GM12892 (cell line): ENCODE data around the gene TAS2R8.

Experiments
- POLR2A ChIP-seq: IDR thresholded peaks from 2 replicates; pipeline ENCODE4 v1.6.1; 2011; ENCODE audit warnings: low read depth, low read length, control low read depth
- POLR2AphosphoS5 ChIP-seq: IDR thresholded peaks from 2 replicates; pipeline ENCODE4 v1.6.1; 2011; ENCODE audit warnings: low read depth, low read length, control low read depth
- TAF1 ChIP-seq: IDR thresholded peaks from 2 replicates; pipeline ENCODE4 v1.6.1; 2011; ENCODE audit warnings: low read depth, mild to moderate bottlenecking, control low read depth, low read length, borderline replicate concordance

DNA sequence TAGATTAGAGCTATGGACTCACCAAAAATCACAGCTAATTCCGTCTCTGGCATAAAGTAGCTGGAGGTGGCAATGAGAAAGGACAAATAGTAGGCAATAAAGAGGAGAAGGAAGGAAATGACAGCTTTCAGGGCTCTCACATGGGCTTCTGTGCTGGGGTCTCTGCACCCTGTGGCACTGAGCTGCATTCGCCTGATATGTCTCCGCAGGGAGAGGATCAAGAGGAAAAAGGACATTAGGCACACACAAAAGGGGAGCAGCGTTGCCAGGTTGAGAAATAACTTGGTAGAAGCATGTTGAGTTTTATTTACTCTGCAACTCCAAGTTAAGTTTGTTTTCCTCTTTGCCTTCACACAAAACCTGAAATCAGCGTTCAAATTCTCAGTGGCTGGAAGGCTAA lies 5.3 kb downstream of the TAS2R8 start:
- TF ChIP-seq POLR2AphosphoS5 (no peak), POLR2A (no peak), TAF1 (no peak)
